Trophoblast cell (in vitro differentiated cells and primary cell): Measurements from ENCODE around the gene THRB.

Experiments
- DNase-seq, 2 donors: peaks; one replicate each; pipeline ENCODE4 v3.0.0-alpha.2; 2016
- H2AFZ ChIP-seq: 2 replicates; pipeline ENCODE4 v1.6.1; 2013; ENCODE audit warnings: low read length, moderate library complexity, mild to moderate bottlenecking; ENCODE audit not compliant: insufficient read depth, poor library complexity
- H2AK5ac ChIP-seq: 2 replicates; pipeline ENCODE4 v1.6.1; 2013; ENCODE audit warnings: mild to moderate bottlenecking, low read length
- H2BK120ac ChIP-seq: 2 replicates; pipeline ENCODE4 v1.6.1; 2013; ENCODE audit warnings: low read length, mild to moderate bottlenecking, moderate library complexity; ENCODE audit not compliant: insufficient read depth, poor library complexity
- H2BK12ac ChIP-seq: 2 replicates; pipeline ENCODE4 v1.6.1; 2013; ENCODE audit warnings: mild to moderate bottlenecking, low read length, moderate library complexity
- H2BK5ac ChIP-seq: 2 replicates; pipeline ENCODE4 v1.6.1; 2013; ENCODE audit warnings: low read length, low read depth, moderate library complexity, mild to moderate bottlenecking; ENCODE audit not compliant: poor library complexity
- H3K14ac ChIP-seq: 2 replicates; pipeline ENCODE4 v1.6.1; 2013; ENCODE audit warnings: mild to moderate bottlenecking, low read length
- H3K18ac ChIP-seq: 2 replicates; pipeline ENCODE4 v1.6.1; 2013; ENCODE audit warnings: mild to moderate bottlenecking, low read length
- H3K23ac ChIP-seq: 2 replicates; pipeline ENCODE4 v1.6.1; 2013; ENCODE audit warnings: low read length
- H3K27ac ChIP-seq: 2 replicates; pipeline ENCODE4 v1.5.1; 2013; ENCODE audit warnings: low read depth, mild to moderate bottlenecking, inconsistent platforms, low read length, moderate library complexity
- H3K27me3 ChIP-seq: 2 replicates; pipeline ENCODE4 v1.6.1; 2013; ENCODE audit warnings: inconsistent platforms, mild to moderate bottlenecking, low read length, moderate library complexity; ENCODE audit not compliant: insufficient read depth
- H3K36me3 ChIP-seq, 2 experiments: 1 replicate in 1 of 2; 2 replicates in 1 of 2; pipeline ENCODE4 v1.6.1; 2013; ENCODE audit warnings: low read length in 2 of 2, mild to moderate bottlenecking in 2 of 2, moderate library complexity in 1 of 2; ENCODE audit not compliant: insufficient read depth in 2 of 2, control insufficient read depth in 1 of 2
- H3K4ac ChIP-seq: 2 replicates; pipeline ENCODE4 v1.6.1; 2013; ENCODE audit warnings: low read depth, mild to moderate bottlenecking, low read length, moderate library complexity
- H3K4me1 ChIP-seq, 2 experiments: 1 replicate in 1 of 2; 2 replicates in 1 of 2; pipeline ENCODE4 v1.6.1; 2013; ENCODE audit warnings: low read length in 2 of 2, mild to moderate bottlenecking in 2 of 2, moderate library complexity in 1 of 2; ENCODE audit not compliant: insufficient read depth in 2 of 2, control insufficient read depth in 1 of 2
- H3K4me2 ChIP-seq: 2 replicates; pipeline ENCODE4 v1.6.1; 2013; ENCODE audit warnings: inconsistent platforms, mild to moderate bottlenecking, low read length, moderate library complexity
- H3K4me3 ChIP-seq: 2 replicates; pipeline ENCODE4 v1.5.1; 2013; ENCODE audit warnings: mild to moderate bottlenecking, low read depth, low read length, inconsistent platforms
- H3K79me1 ChIP-seq: one replicate; pipeline ENCODE4 v1.6.1; 2013; ENCODE audit warnings: low read length
- H3K79me2 ChIP-seq: 2 replicates; pipeline ENCODE4 v1.6.1; 2013; ENCODE audit warnings: low read length, mild to moderate bottlenecking; ENCODE audit not compliant: control insufficient read depth, insufficient read depth, poor library complexity
- H3K9ac ChIP-seq: 2 replicates; pipeline ENCODE4 v1.6.1; 2013; ENCODE audit warnings: mild to moderate bottlenecking, low read length
- H3K9me3 ChIP-seq: 2 replicates; pipeline ENCODE4 v1.6.1; 2013; ENCODE audit warnings: low read depth, mild to moderate bottlenecking, control low read depth, inconsistent platforms, low read length; ENCODE audit not compliant: insufficient read depth
- H4K12ac ChIP-seq: 2 replicates; pipeline ENCODE4 v1.6.1; 2013; ENCODE audit warnings: low read depth, mild to moderate bottlenecking, low read length, moderate library complexity
- H4K8ac ChIP-seq: 2 replicates; pipeline ENCODE4 v1.6.1; 2013; ENCODE audit warnings: low read depth, mild to moderate bottlenecking, low read length, moderate library complexity
- H4K91ac ChIP-seq: one replicate; pipeline ENCODE4 v1.6.1; 2013; ENCODE audit warnings: low read depth, mild to moderate bottlenecking, low read length, moderate library complexity
- WGBS: extraction: QIAGEN DNeasy Blood & Tissue Kit; methylation state at CpG from one replicate; pipeline ENCODE4 v1.1.7; 2013; ENCODE audit warnings: missing lambda C conversion rate; ENCODE audit not compliant: insufficient read length, insufficient coverage; ENCODE audit errors: extremely low coverage; 5-methylcytosine and 5-hydroxymethylcytosine counted together

Gene THRB

DNA sequence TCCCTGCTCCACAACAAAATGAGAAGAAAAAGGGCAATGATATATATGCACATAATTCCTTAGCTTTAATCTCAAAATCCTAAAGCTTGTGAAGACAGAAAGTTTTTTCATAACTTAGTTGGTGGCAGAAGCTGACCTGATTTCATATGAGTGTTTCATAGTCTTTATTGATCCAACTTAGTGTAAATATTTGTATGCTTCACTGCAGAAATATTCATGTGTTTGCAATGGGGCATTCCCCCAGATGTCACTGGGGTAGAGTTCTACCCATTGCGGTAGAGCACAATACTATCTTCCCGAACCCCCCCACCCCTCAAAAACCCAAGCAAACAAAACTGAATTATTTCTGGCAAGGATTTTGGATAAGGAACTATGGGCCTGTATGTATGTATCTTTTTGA lies 221.2 kb downstream of the THRB start:
- Histone ChIP-seq H3K4ac (no peak overlapping the region), H3K79me1 (peaks cover 2% of the 10 kb centered on the region), H3K4me2 (no peak overlapping the region), H3K14ac (no peak overlapping the region), H2BK12ac (no peak overlapping the region), H3K4me3 (no peak overlapping the region), H4K12ac (no peak overlapping the region), H4K91ac (no peak overlapping the region), H3K18ac (no peak overlapping the region), H4K8ac (no peak overlapping the region), H3K36me3 (no peaks in the 10 kb centered on the region), H3K79me2 (no peaks in the 10 kb centered on the region), H3K27me3 (no peaks in the 10 kb centered on the region), H3K23ac (no peak overlapping the region), H2BK5ac (no peak overlapping the region), H2AFZ (no peak overlapping the region), H3K4me1 (peaks cover 2 to 3% of the 10 kb centered on the region in 2 experiments), H3K27ac (no peak overlapping the region), H2AK5ac (no peak overlapping the region), H2BK120ac (no peak overlapping the region), H3K9ac (no peak overlapping the region), H3K9me3 (no peaks in the 10 kb centered on the region)
- no peak for DNase-seq
- no CpG with 5 or more reads among the region's 2 CpGs for WGBS

- no peak overlapping the region for H4K8ac ChIP-seq
- H3K27me3 ChIP-seq, result no peaks in the 10 kb centered on the region
- no peaks in the 10 kb centered on the region for H3K36me3 ChIP-seq
- peaks cover 2 to 3% of the 10 kb centered on the region in 2 experiments for H3K4me1 ChIP-seq
- no peaks in the 10 kb centered on the region for H3K9me3 ChIP-seq
- H3K9ac ChIP-seq, result no peak overlapping the region
- no peak overlapping the region for H3K18ac ChIP-seq
- H2BK12ac ChIP-seq, result no peak overlapping the region
- no CpG with 5 or more reads among the region's 2 CpGs for WGBS
- no peak overlapping the region for H2BK120ac ChIP-seq
- H3K79me2 ChIP-seq, result no peaks in the 10 kb centered on the region
- no peak overlapping the region for H3K23ac ChIP-seq
- no peak overlapping the region for H3K4me3 ChIP-seq
- peak in 1 of 2 donors; percentile 35 for DNase-seq
- no peak overlapping the region for H3K4me2 ChIP-seq
- no peak overlapping the region for H3K4ac ChIP-seq
- no peak overlapping the region for H2AK5ac ChIP-seq
- no peak overlapping the region for H3K14ac ChIP-seq
- H4K91ac ChIP-seq, result no peak overlapping the region
- no peak overlapping the region for H2AFZ ChIP-seq
- H3K79me1 ChIP-seq, result peaks cover 2% of the 10 kb centered on the region
- H4K12ac ChIP-seq, result no peak overlapping the region
- no peak overlapping the region for H3K27ac ChIP-seq
- H2BK5ac ChIP-seq, result no peak overlapping the region
Observed at GRCh38 chr3:24272875-24273274, 221.8 kb downstream of the THRB start.

DNA sequence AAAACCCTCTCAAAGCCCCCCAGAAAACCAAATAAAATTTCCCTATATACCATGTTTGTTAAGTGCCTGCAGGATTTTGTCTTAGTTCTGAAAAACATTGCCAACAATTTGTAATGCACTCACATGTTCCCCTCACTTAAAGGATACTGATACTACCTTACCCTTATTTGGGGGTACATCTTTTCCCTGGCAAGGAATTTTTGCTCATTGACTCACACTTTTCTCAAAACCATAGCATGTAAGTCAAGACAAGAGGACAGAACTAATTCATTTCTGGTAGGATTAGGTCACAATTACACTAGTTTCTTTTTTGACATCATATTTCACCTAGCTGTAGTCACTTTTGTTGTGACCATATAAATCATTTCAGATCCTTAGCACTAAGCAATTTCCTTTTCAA lies 222.2 kb downstream of the THRB start:
- Histone ChIP-seq H3K4me1 (peaks cover 2 to 3% of the 10 kb centered on the region in 2 experiments), H2BK5ac (no peak overlapping the region), H4K12ac (no peak overlapping the region), H3K4me3 (no peak overlapping the region), H3K79me1 (peaks cover 2% of the 10 kb centered on the region), H3K4me2 (no peak overlapping the region), H3K27ac (no peak overlapping the region), H3K79me2 (no peaks in the 10 kb centered on the region), H3K36me3 (no peaks in the 10 kb centered on the region), H2AK5ac (no peak overlapping the region), H2AFZ (no peak overlapping the region), H4K91ac (no peak overlapping the region), H3K4ac (no peak overlapping the region), H3K23ac (no peak overlapping the region), H3K18ac (no peak overlapping the region), H3K27me3 (no peaks in the 10 kb centered on the region), H3K9ac (no peak overlapping the region), H3K14ac (no peak overlapping the region), H2BK12ac (no peak overlapping the region), H2BK120ac (no peak overlapping the region), H4K8ac (no peak overlapping the region), H3K9me3 (no peaks in the 10 kb centered on the region)
- DNase-seq, result no peak

- Histone ChIP-seq H3K4me3 (no peak overlapping the region), H3K36me3 (no peaks in the 10 kb centered on the region), H4K8ac (peak overlapping the region; percentile 28), H2BK12ac (no peak overlapping the region), H3K79me1 (peaks cover 4% of the 10 kb centered on the region), H3K27ac (no peak overlapping the region), H2AFZ (no peak overlapping the region), H3K4me2 (no peak overlapping the region), H3K23ac (no peak overlapping the region), H2AK5ac (no peak overlapping the region), H3K4ac (no peak overlapping the region), H3K4me1 (peaks cover 2 to 3% of the 10 kb centered on the region in 2 experiments), H3K9ac (no peak overlapping the region), H3K27me3 (no peaks in the 10 kb centered on the region), H3K9me3 (no peaks in the 10 kb centered on the region), H3K18ac (no peak overlapping the region), H4K91ac (peak overlapping the region; percentile 24), H3K79me2 (no peaks in the 10 kb centered on the region), H2BK120ac (no peak overlapping the region), H4K12ac (no peak overlapping the region), H3K14ac (no peak overlapping the region), H2BK5ac (no peak overlapping the region)
- peak in 1 of 2 donors; percentile 37 for DNase-seq
- WGBS, result no CpG with 5 or more reads among the region's 3 CpGs
Observed at GRCh38 chr3:24271228-24271627, 223.4 kb downstream of the THRB start.
